Measurements from ENCODE around the gene PPP1R3E. TPM values are rescaled to one million over a fixed set of nuclear protein-coding genes. Genes with fewer than 3 reads are reported as not detected.
A peak's percentile ranks its signal among the peaks of the same experiment; 100 is the strongest.
"Not testable (repeated sequence)": the region's sequence is repeated elsewhere in the genome, so short reads cannot be mapped to it uniquely, and the experiment has no call there.

Gene PPP1R3E
- total RNA-seq, 1 experiment from 2014 or later: 0.30 TPM

DNA sequence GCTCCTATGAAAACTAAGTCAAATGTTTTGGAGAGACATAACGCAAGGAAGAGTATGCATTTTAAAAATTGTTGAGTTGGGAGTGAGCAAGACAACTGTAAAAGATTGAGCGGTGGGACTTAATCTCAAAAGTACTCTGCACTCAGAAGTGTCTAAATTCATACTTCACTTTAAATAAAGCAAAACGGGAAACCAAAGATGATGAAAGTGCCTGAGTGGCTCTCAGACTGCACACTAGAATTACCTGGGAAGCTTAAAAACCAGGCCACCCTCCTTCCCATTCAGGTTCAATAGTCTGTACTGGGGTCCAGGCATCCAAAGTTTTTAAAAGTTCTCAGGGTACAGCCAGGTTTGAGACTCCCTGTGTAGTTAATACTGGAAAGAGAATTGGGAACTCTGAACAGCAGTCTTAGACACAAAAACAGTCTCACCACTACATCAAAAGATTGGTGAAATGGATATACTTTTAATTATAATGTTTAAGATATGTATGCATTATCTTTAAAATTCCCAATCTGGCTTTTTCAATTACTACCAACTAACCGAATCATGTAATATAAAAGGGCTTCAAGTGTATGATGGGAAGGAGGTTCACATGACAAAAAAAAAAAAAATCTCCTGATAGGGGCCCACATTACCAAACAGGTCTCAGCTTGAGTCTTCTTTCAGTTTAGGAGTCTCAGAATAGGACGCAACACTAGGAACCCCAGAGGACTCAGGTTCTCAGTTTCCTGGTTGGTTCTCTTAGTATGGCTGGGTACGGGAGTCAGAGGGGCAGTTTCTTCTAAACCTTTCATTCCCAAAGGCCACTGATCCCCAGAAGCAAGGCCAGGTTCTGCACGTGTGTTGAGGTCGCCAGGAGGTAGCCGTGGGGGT is 17.8 kb downstream of the PPP1R3E start:
- no peaks in the 10 kb centered on the region for H3K9me3 ChIP-seq
- no peaks in the 10 kb centered on the region for H3K27me3 ChIP-seq
- no peak for DNase-seq
- no peaks in the 10 kb centered on the region for H3K36me3 ChIP-seq
- peak overlapping the region; percentile 70 for H3K4me3 ChIP-seq

GRCh38 chr14:23281247-23281646 is 21.4 kb downstream of the PPP1R3E start:
- DNase-seq: no peak
- Histone ChIP-seq H3K36me3 (no peaks in the 10 kb centered on the region), H3K9me3 (no peaks in the 10 kb centered on the region), H3K4me3 (no peak overlapping the region), H3K27me3 (no peaks in the 10 kb centered on the region)

GRCh38 chr14:23277928-23278327 is 24.7 kb downstream of the PPP1R3E start:
- H3K27me3 ChIP-seq, H3K36me3 ChIP-seq, DNase-seq, H3K4me3 ChIP-seq, H3K9me3 ChIP-seq: not testable (repeated sequence)

DNA sequence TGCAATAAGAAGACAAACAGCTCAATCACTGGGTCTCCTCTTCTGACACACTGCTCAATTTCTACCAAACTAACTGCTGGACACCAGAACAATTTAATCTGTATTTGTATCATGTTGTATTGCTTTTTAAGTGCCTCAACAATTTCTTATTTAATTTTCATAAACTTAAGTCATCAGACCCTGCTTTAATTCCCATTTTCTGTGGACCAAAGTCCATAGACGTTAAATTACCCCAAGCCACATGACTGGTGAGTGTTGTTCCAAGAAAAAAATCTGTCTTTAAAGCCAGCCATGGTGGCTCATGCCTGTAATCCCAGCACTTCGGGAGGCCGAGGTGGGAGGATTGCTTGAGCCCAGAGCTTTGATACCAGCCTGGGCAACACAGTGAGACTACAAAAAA is 25.5 kb downstream of the PPP1R3E start:
- Histone ChIP-seq H3K4me3 (no peak overlapping the region), H3K27me3 (no peaks in the 10 kb centered on the region), H3K9me3 (no peaks in the 10 kb centered on the region), H3K36me3 (no peaks in the 10 kb centered on the region)
- DNase-seq: no peak

DNA sequence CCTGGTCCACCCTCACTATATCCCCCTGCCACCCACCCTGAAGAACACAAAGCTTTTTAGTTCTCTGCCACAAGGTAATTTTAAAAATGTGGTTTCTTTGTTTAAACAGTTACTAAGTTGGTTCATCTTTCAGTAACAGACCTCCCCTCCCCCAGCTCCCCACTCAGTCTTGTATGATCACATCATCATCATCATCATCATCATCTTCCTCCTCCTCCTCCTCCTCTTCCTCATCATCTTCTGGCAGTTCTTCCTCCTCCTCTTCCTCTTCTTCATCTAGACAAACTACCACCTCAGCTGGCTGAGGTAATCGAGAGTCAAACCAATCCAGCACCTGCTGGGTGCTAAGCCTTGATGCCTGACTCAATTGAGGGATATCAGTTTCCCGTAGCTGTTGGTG is 27.2 kb downstream of the PPP1R3E start:
- no peaks in the 10 kb centered on the region for H3K36me3 ChIP-seq
- H3K4me3 ChIP-seq: no peak overlapping the region
- H3K27me3 ChIP-seq: no peaks in the 10 kb centered on the region
- no peaks in the 10 kb centered on the region for H3K9me3 ChIP-seq
- no peak for DNase-seq

DNA sequence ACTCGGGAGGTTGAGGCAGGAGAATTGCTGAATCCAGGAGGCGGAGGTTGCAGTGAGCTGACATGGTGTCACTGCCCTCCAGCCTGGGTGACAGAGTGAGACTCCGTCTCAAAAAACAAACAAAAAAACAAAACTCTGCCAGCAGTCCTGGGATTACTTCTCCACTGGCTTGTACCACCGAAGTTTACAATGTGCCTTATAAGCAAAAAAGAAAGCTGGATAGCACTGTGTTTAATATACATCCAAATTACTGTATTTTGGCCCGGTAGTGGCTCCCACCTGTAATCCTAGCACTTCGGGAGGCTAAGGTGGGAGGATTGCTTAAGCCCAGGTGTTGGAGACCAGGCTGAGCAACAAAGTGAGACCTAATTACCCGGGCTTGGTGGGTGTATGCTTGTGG is 33.5 kb downstream of the PPP1R3E start:
- H3K27me3 ChIP-seq: peaks cover 2% of the 10 kb centered on the region; the same call in 1 of the 2 replicates
- no peak for DNase-seq
- H3K36me3 ChIP-seq: no peaks in the 10 kb centered on the region
- H3K9me3 ChIP-seq: no peaks in the 10 kb centered on the region
- no peak overlapping the region for H3K4me3 ChIP-seq

GRCh38 chr14:23260849-23261248 is 41.8 kb downstream of the PPP1R3E start:
- not testable (repeated sequence) for H3K36me3 ChIP-seq, H3K9me3 ChIP-seq, H3K4me3 ChIP-seq, DNase-seq
- H3K27me3 ChIP-seq: peaks cover 17% of the 10 kb centered on the region

DNA sequence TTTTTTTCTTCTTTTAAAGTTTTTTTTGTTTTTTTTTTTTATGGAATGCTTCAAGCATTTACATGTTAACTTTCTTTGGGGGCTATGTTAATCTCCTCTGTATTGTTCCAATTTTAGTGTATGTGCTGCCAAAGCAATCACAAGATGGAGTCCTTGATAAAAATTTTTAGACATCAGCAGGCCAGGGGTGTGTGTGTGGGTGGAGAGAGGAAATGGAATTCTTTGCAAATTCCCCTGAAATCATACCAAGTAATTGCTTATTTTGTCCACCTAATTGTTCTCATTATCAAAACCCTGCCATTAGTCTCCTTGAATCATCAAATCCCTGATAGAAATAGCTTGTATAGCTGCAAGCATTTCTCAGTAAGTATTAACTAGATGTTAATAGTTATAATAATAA is 43.2 kb downstream of the PPP1R3E start:
- no peaks in the 10 kb centered on the region for H3K9me3 ChIP-seq
- DNase-seq: no peak
- H3K27me3 ChIP-seq: peaks cover 17% of the 10 kb centered on the region
- no peak overlapping the region for H3K4me3 ChIP-seq
- no peaks in the 10 kb centered on the region for H3K36me3 ChIP-seq

GRCh38 chr14:23258256-23258655 is 44.4 kb downstream of the PPP1R3E start:
- Histone ChIP-seq H3K9me3 (no peaks in the 10 kb centered on the region), H3K36me3 (no peaks in the 10 kb centered on the region), H3K27me3 (peaks cover 10% of the 10 kb centered on the region), H3K4me3 (no peak overlapping the region)
- no peak for DNase-seq

- H3K27me3 ChIP-seq: no peaks in the 10 kb centered on the region
- no peak overlapping the region for H3K4me3 ChIP-seq
Measured at GRCh38 chr14:23252420-23253333, 50.0 kb downstream of the PPP1R3E start.

GRCh38 chr14:23252006-23252405 is 50.7 kb downstream of the PPP1R3E start:
- DNase-seq: no peak
- Histone ChIP-seq H3K27me3 (no peaks in the 10 kb centered on the region), H3K9me3 (no peaks in the 10 kb centered on the region), H3K4me3 (no peak overlapping the region), H3K36me3 (no peaks in the 10 kb centered on the region)

More at GRCh38 chr14:23252420-23253333, 50.0 kb downstream of the PPP1R3E start:
- DNase-seq: no peak
- Histone ChIP-seq H3K36me3 (no peaks in the 10 kb centered on the region), H3K9me3 (no peaks in the 10 kb centered on the region)

- DNase-seq: no peak
- Histone ChIP-seq H3K4me3 (no peak overlapping the region), H3K27me3 (no peaks in the 10 kb centered on the region), H3K36me3 (no peaks in the 10 kb centered on the region), H3K9me3 (no peaks in the 10 kb centered on the region)
Measured at GRCh38 chr14:23249824-23250223, 52.8 kb downstream of the PPP1R3E start.

- Histone ChIP-seq H3K36me3 (no peaks in the 10 kb centered on the region), H3K9me3 (no peaks in the 10 kb centered on the region), H3K27me3 (no peaks in the 10 kb centered on the region), H3K4me3 (no peak overlapping the region)
- DNase-seq: no peak
Measured at GRCh38 chr14:23248601-23249000, 54.1 kb downstream of the PPP1R3E start.

Other genes with a start within 250 kb of the PPP1R3E start
- 1.4 and 1.9 TPM in 2 replicates for gene CDH24, start 245.3 kb downstream of the PPP1R3E start, total RNA-seq (2014; rRNA removed; shearing (Covaris generic); ENCODE audit: low replicate concordance)
- 39.7 and 52.2 TPM in 2 replicates for gene ACIN1, start 207.7 kb downstream of the PPP1R3E start, total RNA-seq (2014; rRNA removed; shearing (Covaris generic); ENCODE audit: low replicate concordance)
- gene C14orf119, start 207.4 kb downstream of the PPP1R3E start, total RNA-seq (2014; rRNA removed; shearing (Covaris generic); ENCODE audit: low replicate concordance): 9.6 and 22.8 TPM in 2 replicates
- not detected in 2 replicates for gene CIROP, start 197.9 kb downstream of the PPP1R3E start, total RNA-seq (2014; rRNA removed; shearing (Covaris generic); ENCODE audit: low replicate concordance)
- not detected in 2 replicates for gene CEBPE, start 183.6 kb downstream of the PPP1R3E start, total RNA-seq (2014; rRNA removed; shearing (Covaris generic); ENCODE audit: low replicate concordance)
- gene SLC7A8, start 119.2 kb downstream of the PPP1R3E start, total RNA-seq (2014; rRNA removed; shearing (Covaris generic); ENCODE audit: low replicate concordance): 0.13 and 8.4 TPM in 2 replicates
- not detected in 2 replicates for gene RNF212B, start 64.9 kb downstream of the PPP1R3E start, total RNA-seq (2014; rRNA removed; shearing (Covaris generic); ENCODE audit: low replicate concordance)
- 0.76 and 1.4 TPM in 2 replicates for gene HOMEZ, start 16.7 kb downstream of the PPP1R3E start, total RNA-seq (2014; rRNA removed; shearing (Covaris generic); ENCODE audit: low replicate concordance)
- 7.1 and 10.7 TPM in 2 replicates for gene BCL2L2, start 4.0 kb upstream of the PPP1R3E start, total RNA-seq (2014; rRNA removed; shearing (Covaris generic); ENCODE audit: low replicate concordance)
- gene PABPN1, start 18.6 kb upstream of the PPP1R3E start, total RNA-seq (2014; rRNA removed; shearing (Covaris generic); ENCODE audit: low replicate concordance): 48.3 and 89.9 TPM in 2 replicates
- gene SLC22A17, start 50.0 kb upstream of the PPP1R3E start, total RNA-seq (2014; rRNA removed; shearing (Covaris generic); ENCODE audit: low replicate concordance): 6.1 TPM in 1 of 2 replicates, not detected in the other
- gene EFS, start 62.3 kb upstream of the PPP1R3E start, total RNA-seq (2014; rRNA removed; shearing (Covaris generic); ENCODE audit: low replicate concordance): 7.5 and 9.0 TPM in 2 replicates
- gene IL25, start 70.0 kb upstream of the PPP1R3E start, total RNA-seq (2014; rRNA removed; shearing (Covaris generic); ENCODE audit: low replicate concordance): not detected in 2 replicates
- not detected in 2 replicates for gene CMTM5, start 74.2 kb upstream of the PPP1R3E start, total RNA-seq (2014; rRNA removed; shearing (Covaris generic); ENCODE audit: low replicate concordance)
- not detected in 2 replicates for gene MYH6, start 105.4 kb upstream of the PPP1R3E start, total RNA-seq (2014; rRNA removed; shearing (Covaris generic); ENCODE audit: low replicate concordance)
- not detected in 2 replicates for gene MYH7, start 132.8 kb upstream of the PPP1R3E start, total RNA-seq (2014; rRNA removed; shearing (Covaris generic); ENCODE audit: low replicate concordance)
- gene NGDN, start 166.8 kb upstream of the PPP1R3E start, total RNA-seq (2014; rRNA removed; shearing (Covaris generic); ENCODE audit: low replicate concordance): 26.9 and 59.9 TPM in 2 replicates
- not detected in 2 replicates for gene ZFHX2, start 248.9 kb upstream of the PPP1R3E start, total RNA-seq (2014; rRNA removed; shearing (Covaris generic); ENCODE audit: low replicate concordance)

Data from MG63 (cell line).